RPMI7951 (cell line): ENCODE data around the gene RIOX2. TPM values are rescaled to one million over a fixed set of nuclear protein-coding genes. Genes with fewer than 3 reads are reported as not detected.
"Not testable (repeated sequence)": the region's sequence is repeated elsewhere in the genome, so short reads cannot be mapped to it uniquely, and the experiment has no call there.

Source experiments
- DNase-seq: peaks from one replicate; pipeline ENCODE4 v3.0.0-alpha.2; 2012; ENCODE audit warnings: low read depth
- total RNA-seq: library from RNA; depleted of rRNA; stranded (reverse); fragments of >200 nt; shearing (Covaris generic); gene quantifications from 2 replicates; pipeline ENCODE4 v1.2.3, GENCODE V29; 2014; rRNA removed

Gene RIOX2
- 22.7 and 30.0 TPM in 2 replicates for total RNA-seq

- DNase-seq, result peak; percentile 78
These were observed at the start of gene RIOX2 for GRCh38 chr3:97971679-97972567. RIOX2 (minus strand) TSS chr3:97972431; CDS start chr3:97967593, 4,838 bp downstream.

- no peak for DNase-seq
These were observed 48.2 kb upstream of the RIOX2 start for GRCh38 chr3:98020412-98020811.

- DNase-seq, result no peak
These were observed 46.1 kb upstream of the RIOX2 start for GRCh38 chr3:98018301-98018700.

- DNase-seq, result no peak
These were observed 42.0 kb upstream of the RIOX2 start for GRCh38 chr3:98014268-98014585.

- DNase-seq, result no peak
These were observed 41.4 kb upstream of the RIOX2 start for GRCh38 chr3:98013411-98014267.

GRCh38 chr3:98012979-98013378 is 40.7 kb upstream of the RIOX2 start:
- no peak for DNase-seq

- not testable (repeated sequence) for DNase-seq
These were observed 38.7 kb upstream of the RIOX2 start for GRCh38 chr3:98010883-98011449.

- no peak for DNase-seq
These were observed 38.1 kb upstream of the RIOX2 start for GRCh38 chr3:98010194-98010882.

GRCh38 chr3:98008855-98009254 is 36.6 kb upstream of the RIOX2 start:
- no peak for DNase-seq

- DNase-seq, result no peak
These were observed 33.2 kb upstream of the RIOX2 start for GRCh38 chr3:98005438-98005837.

GRCh38 chr3:98004721-98005120 is 32.5 kb upstream of the RIOX2 start:
- no peak for DNase-seq

GRCh38 chr3:98003306-98003969 is 31.2 kb upstream of the RIOX2 start:
- DNase-seq, result no peak

- DNase-seq, result no peak
These were observed 30.5 kb upstream of the RIOX2 start for GRCh38 chr3:98002717-98003116.

- DNase-seq, result no peak
These were observed 27.8 kb upstream of the RIOX2 start for GRCh38 chr3:97999994-98000393.

- no peak for DNase-seq
These were observed 26.9 kb upstream of the RIOX2 start for GRCh38 chr3:97999103-97999502.

GRCh38 chr3:97996988-97997387 is 24.8 kb upstream of the RIOX2 start:
- DNase-seq, result no peak

GRCh38 chr3:97994328-97994945 is 22.2 kb upstream of the RIOX2 start:
- DNase-seq, result no peak

- no peak for DNase-seq
These were observed 21.3 kb upstream of the RIOX2 start for GRCh38 chr3:97993526-97993925.

GRCh38 chr3:97992547-97993173 is 20.4 kb upstream of the RIOX2 start:
- no peak for DNase-seq

- no peak for DNase-seq
These were observed 19.1 kb upstream of the RIOX2 start for GRCh38 chr3:97991293-97991682.
